ACC112 (cell line): Measurements from ENCODE around the gene LLCFC1.
"Not testable (repeated sequence)": the region's sequence is repeated elsewhere in the genome, so short reads cannot be mapped to it uniquely, and the experiment has no call there.

Source experiments
- H2AFZ ChIP-seq: fragments of 200-600 bp; sonication (generic); one replicate; pipeline ENCODE4 v1.6.0; 2017; ENCODE audit warnings: antibody characterized with exemption, low read length; ENCODE audit not compliant: unreplicated experiment
- H3K27ac ChIP-seq: fragments of 200-600 bp; sonication (generic); 2 replicates; pipeline ENCODE4 v1.5.1; 2014; ENCODE audit warnings: low read depth, mild to moderate bottlenecking, antibody characterized with exemption, low read length, moderate library complexity
- H3K27me3 ChIP-seq: fragments of 200-600 bp; sonication (generic); 2 replicates; pipeline ENCODE4 v1.6.1; 2014; ENCODE audit warnings: mild to moderate bottlenecking, antibody characterized with exemption, low read length, moderate library complexity, mixed read lengths; ENCODE audit not compliant: insufficient read depth
- H3K36me3 ChIP-seq: fragments of 200-600 bp; sonication (generic); 2 replicates; pipeline ENCODE4 v1.6.1; 2016; ENCODE audit warnings: mild to moderate bottlenecking, antibody characterized with exemption, low read length, moderate library complexity, mixed read lengths; ENCODE audit not compliant: insufficient read depth
- H3K4me1 ChIP-seq: fragments of 200-600 bp; sonication (generic); one replicate; pipeline ENCODE4 v1.6.1; 2016; ENCODE audit warnings: low read length, mixed read lengths; ENCODE audit not compliant: insufficient read depth, unreplicated experiment, control insufficient read depth
- H3K4me3 ChIP-seq: fragments of 200-600 bp; sonication (generic); 2 replicates; pipeline ENCODE4 v1.5.1; 2014; ENCODE audit warnings: mild to moderate bottlenecking, low read depth, low read length
- H3K79me2 ChIP-seq: fragments of 200-600 bp; sonication (generic); one replicate; pipeline ENCODE4 v1.6.0; 2016; ENCODE audit warnings: low read length; ENCODE audit not compliant: control insufficient read depth, unreplicated experiment, insufficient read depth

The LLCFC1 gene

DNA sequence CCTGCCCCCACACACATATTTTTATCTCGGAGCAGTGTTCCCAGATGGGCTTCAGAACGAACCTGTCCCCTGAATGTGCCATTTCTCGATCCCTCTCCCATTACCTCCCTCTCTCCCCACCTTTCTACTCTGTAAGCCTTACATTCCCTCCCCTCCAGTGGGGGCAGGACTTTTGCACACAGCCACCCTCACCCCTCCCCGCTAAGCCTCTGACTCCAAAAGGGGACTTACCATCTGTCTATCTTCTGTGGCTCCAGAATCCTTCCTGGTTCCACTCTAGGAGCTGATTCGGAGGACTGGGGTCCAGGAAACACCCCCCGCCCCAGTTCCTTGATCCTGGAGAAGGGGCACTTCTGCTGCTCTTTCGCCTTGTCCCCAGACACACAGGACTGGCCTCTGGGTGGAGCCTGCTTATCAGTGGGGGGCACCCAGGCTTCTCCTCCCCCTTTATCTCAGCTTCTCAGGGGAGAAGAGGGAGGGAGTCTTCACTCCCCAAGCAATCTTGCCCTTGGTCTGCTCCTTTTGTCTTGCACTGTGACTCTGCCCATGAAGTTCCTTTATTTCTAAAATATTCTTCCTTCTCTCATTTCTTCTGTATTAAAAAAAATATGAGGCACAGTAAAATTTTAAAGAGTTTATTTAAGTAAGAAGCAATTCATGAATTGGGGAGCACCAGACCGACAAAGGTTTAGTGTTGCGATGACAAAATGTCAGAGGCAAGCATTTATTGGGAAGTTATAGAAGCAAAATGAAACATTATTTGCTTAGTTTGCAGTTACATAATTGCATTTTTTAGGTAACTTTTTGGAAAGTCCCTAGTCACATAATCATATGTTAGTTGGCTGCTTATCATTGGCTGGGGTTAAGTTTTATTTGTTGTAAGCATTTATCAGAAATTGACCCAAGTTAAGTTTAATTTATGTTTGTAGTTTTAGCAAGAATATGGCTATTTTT is 23.0 kb downstream of the LLCFC1 start, which contains the start of gene KEL:
KEL (minus strand) TSS at position 391 of the 954 bp plus-strand sequence; CDS start at position 234, 157 bp downstream.
- Histone ChIP-seq H2AFZ (no peak within 1 kb of the TSS), H3K4me3 (no peak within 1 kb of the TSS), H3K27me3 (peaks cover 50% of the 10 kb centered on the region), H3K36me3 (no peaks in the 10 kb centered on the region), H3K4me1 (no peaks in the 10 kb centered on the region), H3K27ac (no peak within 1 kb of the TSS), H3K79me2 (no peaks in the 10 kb centered on the region)

DNA sequence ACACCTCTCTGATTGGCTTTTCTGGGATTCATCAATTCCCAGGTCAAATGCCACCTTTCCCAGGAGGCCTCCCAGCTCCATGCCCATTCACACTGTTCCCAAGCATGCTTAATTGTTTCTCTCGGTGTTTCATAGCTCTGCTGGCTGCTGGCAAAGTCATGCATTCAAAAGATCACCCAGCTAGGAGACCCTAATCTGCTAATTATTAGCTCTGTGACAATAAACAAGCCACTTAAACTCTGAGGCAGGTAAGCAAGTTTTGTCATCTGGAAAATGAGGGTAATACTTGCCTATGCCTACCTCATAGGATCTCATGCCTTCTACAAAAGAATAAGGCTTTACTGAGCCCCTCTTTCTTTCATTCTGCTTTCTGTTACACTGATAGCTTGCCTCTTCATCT is 23.7 kb downstream of the LLCFC1 start:
- Histone ChIP-seq H3K27ac (no peak overlapping the region), H3K27me3 (peaks cover 49% of the 10 kb centered on the region), H3K36me3 (no peaks in the 10 kb centered on the region), H2AFZ (no peak overlapping the region), H3K4me1 (no peaks in the 10 kb centered on the region), H3K79me2 (no peaks in the 10 kb centered on the region), H3K4me3 (no peak overlapping the region)

DNA sequence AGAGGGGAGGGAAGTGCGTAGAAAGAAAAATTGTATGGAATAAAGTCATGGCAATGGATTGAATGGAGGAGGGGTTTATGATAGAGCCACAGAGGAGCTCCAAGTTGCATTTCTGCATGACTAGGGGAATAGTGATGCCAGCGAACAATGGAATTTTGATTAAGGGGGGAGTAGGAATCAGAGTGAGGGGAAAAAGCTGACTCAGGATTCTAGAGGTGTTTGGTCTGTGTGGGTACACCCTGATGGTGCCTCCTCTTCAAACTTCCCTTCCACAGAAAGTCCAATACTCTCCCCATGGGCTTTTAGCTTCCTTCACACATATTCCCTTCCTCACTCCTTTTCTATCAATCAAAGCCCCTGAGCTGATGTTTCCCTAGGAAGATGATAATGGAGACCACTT is 24.7 kb downstream of the LLCFC1 start:
- H3K4me3 ChIP-seq = no peak overlapping the region
- no peaks in the 10 kb centered on the region for H3K79me2 ChIP-seq
- H3K27me3 ChIP-seq = peaks cover 43% of the 10 kb centered on the region
- no peak overlapping the region for H2AFZ ChIP-seq
- no peak overlapping the region for H3K27ac ChIP-seq
- H3K4me1 ChIP-seq = no peaks in the 10 kb centered on the region
- H3K36me3 ChIP-seq = no peaks in the 10 kb centered on the region

DNA sequence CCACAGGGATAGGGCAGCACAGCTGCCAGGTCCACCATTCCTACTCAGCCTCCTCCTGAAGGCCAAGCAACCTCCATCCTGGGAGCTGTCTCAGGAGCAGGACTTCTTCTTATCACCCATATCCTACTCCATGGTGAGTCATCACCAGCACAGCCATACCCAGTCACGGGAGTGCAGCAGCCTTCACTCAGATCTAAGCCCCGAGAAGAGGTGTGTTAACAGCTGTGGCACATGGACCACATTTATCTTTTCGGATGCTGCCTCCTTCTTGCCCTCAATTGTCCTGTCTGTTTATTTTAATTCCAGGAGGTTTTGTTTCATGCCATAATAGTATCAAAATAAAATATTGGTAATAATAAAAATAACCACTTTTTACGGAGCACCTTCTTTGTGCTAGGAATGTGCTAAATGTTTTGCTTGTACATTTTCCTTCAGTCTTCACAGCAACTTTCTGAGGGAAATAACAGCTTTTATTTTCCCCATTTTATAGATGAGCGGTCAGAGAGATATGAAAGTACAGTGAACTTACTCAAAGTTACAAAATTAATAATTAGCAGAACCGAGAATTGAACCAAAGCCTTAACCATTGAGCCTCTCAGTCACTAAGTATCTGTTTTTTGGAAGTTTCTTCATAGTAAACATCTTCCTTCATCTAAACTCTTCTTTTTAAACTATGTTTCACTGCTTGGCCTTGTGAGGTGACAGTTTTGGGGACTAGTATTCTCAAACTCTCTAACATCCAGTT is 25.4 kb downstream of the LLCFC1 start:
- Histone ChIP-seq H2AFZ (no peak overlapping the region), H3K27ac (no peak overlapping the region), H3K79me2 (no peaks in the 10 kb centered on the region), H3K36me3 (no peaks in the 10 kb centered on the region), H3K4me1 (no peaks in the 10 kb centered on the region), H3K27me3 (peaks cover 38% of the 10 kb centered on the region), H3K4me3 (no peak overlapping the region)

DNA sequence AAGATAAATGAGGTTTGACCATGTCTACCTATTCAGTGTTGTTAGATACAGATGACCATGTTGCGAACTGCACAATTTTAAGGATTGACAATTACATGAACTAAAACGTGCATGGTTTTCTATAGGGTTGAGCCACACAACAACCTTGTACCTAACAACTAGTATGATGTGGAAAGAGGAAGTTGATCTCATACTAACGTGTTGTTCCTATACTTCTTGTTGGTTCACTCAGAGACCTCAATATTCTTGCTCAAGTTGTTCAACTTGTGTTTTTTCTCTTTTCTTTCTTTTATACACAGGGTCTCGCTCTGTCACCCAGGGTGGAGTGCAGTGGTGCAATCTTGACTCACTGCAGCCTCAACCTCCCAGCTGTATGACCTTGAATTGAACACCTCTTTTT is 28.9 kb downstream of the LLCFC1 start:
- Histone ChIP-seq H3K27ac (no peak overlapping the region), H3K79me2 (no peaks in the 10 kb centered on the region), H3K36me3 (no peaks in the 10 kb centered on the region), H3K4me1 (no peaks in the 10 kb centered on the region), H3K4me3 (no peak overlapping the region), H3K27me3 (peaks cover 20% of the 10 kb centered on the region), H2AFZ (no peak overlapping the region)

DNA sequence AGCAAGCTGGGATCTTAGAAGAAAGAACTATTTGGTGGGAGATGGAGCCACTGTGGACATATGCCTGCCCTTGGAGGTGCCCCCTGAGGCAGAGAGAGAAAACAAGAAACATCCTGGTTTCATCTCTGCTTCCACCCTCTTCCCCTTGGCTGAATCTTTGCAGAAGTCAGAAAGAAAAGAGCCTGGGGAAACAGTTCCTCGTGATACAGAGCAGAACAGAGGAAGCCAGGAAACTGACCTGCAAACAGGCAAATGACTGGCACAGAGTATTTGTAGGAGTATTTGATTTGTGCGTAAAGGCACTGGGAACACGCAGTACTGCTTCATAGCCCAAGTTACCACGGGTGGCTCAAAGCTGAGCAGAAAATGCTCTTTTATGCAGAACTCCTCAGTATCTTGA is 29.9 kb downstream of the LLCFC1 start:
- no peaks in the 10 kb centered on the region for H3K4me1 ChIP-seq
- no peaks in the 10 kb centered on the region for H3K36me3 ChIP-seq
- peaks cover 11% of the 10 kb centered on the region for H3K27me3 ChIP-seq
- no peak overlapping the region for H2AFZ ChIP-seq
- H3K27ac ChIP-seq = no peak overlapping the region
- H3K79me2 ChIP-seq = no peaks in the 10 kb centered on the region
- H3K4me3 ChIP-seq = no peak overlapping the region

DNA sequence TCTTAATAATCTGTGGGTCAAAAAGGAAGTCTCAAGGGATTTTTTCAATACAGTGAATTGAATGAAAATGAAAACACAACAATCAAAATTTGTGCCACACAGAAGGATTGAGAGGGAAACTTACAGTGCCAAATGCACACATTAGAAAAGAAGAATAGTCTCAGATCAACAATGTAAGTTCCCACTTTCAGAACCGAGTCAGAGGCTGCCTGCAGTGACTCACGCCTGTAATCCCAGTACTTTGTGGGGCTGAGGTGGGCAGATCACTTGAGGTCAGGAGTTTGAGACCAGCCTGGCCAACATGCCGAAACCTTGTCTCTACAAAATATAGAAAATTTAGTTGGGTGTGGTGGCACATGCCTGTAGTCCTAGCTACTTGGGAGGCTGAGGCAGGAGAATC is 35.3 kb downstream of the LLCFC1 start:
- Histone ChIP-seq H3K27ac (no peak overlapping the region), H3K4me1 (no peaks in the 10 kb centered on the region), H2AFZ (no peak overlapping the region), H3K79me2 (no peaks in the 10 kb centered on the region), H3K27me3 (no peaks in the 10 kb centered on the region), H3K36me3 (no peaks in the 10 kb centered on the region), H3K4me3 (no peak overlapping the region)

DNA sequence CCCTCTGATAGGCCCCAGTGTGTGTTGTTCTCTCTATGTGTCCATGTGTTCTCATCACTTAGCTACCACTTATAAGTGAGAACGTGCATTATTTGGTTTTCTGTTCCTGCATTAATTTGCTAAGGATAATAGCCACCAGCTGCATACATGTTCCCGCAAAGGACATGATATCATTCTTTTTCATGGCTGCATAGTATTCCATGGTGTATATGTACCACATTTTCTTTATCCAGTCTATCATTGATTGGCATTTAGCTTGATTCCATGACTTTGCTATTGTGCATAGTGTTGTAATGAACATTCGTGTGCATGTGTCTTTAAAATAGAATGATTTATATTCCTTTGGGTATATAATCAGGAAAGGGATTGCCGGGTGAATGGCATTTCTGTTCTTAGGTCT is 39.1 kb downstream of the LLCFC1 start:
- not testable (repeated sequence) for H3K4me3 ChIP-seq, H3K27ac ChIP-seq, H2AFZ ChIP-seq, H3K4me1 ChIP-seq, H3K27me3 ChIP-seq, H3K36me3 ChIP-seq, H3K79me2 ChIP-seq

DNA sequence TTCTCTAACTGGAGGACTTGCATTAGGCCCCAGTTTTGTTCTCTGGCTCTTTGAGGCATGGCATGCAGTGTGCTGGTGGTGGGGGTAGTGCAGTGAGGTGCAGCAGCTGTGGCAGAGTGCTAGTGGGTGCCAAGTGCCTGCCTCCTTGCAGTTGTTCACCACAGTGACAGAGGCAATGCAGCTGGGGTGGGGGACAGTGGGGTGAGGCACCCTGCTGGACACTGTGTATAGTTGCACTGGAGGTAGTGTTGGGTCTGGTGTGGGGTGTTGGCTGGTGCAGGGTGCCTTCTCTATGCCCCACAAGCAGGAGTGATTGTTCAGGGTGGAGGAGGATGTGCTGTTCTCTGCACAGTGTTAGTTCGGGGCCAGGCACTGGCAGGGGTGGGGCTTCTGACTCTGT is 44.5 kb downstream of the LLCFC1 start:
- Histone ChIP-seq H3K79me2 (no peaks in the 10 kb centered on the region), H2AFZ (no peak overlapping the region), H3K27me3 (peaks cover 19% of the 10 kb centered on the region), H3K4me3 (no peak overlapping the region), H3K27ac (no peak overlapping the region), H3K4me1 (no peaks in the 10 kb centered on the region), H3K36me3 (no peaks in the 10 kb centered on the region)

DNA sequence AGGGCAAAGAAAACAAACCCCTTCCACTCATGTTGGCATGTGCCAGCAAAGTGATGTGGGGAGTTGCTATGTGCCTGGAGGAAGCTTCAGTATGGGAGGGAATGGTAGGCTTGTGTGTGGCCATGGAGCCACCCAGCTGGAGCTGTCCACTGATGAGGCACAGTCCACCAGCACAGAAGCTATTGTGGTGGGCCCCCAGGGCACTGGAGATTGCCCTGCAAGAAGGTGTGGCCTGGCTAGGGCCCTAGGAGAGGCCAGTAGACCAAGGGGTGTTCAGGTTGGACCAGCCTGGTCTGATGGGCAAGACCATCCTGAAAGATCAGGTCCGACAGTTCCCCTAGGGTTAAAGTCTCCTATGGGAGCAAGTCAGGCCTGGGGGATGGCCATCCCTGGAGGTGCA is 45.0 kb downstream of the LLCFC1 start:
- no peak overlapping the region for H3K4me3 ChIP-seq
- no peak overlapping the region for H2AFZ ChIP-seq
- H3K27ac ChIP-seq = no peak overlapping the region
- H3K36me3 ChIP-seq = no peaks in the 10 kb centered on the region
- H3K27me3 ChIP-seq = peaks cover 19% of the 10 kb centered on the region
- no peaks in the 10 kb centered on the region for H3K79me2 ChIP-seq
- no peaks in the 10 kb centered on the region for H3K4me1 ChIP-seq
